A549 (cell line): ENCODE data around the gene TIMP3. TPM values are rescaled to one million over a fixed set of nuclear protein-coding genes. Genes with fewer than 3 reads are reported as not detected.

ENCODE experiments used
- ATAC-seq, 2 experiments: fragments of 200-7000 bp in 1 of 2; fragments of >200 bp in 1 of 2; cut with Nextera tagmentation in 1 of 2; cut with Tn5 transposase in 1 of 2; 3 replicates each; pipeline versions ENCODE4 v1.8.0 to v1.9.1; 2018 to 2020; ENCODE audit warnings: mild to moderate bottlenecking in 1 of 2, moderate library complexity in 1 of 2
- CTCF ChIA-PET: fragments of 300-600 bp; sonication (Branson Sonifier 250); formaldehyde crosslinking; extraction: SDS; loops from one replicate; lab custom pipeline; 2021; ENCODE audit warnings: antibody characterized with exemption, inconsistent platforms; lab: Yijun Ruan, JAX
- POLR2A ChIA-PET: fragments of 350-600 bp; formaldehyde crosslinking; extraction: SDS; loops from one replicate; lab custom pipeline; 2021; ENCODE audit warnings: antibody characterized with exemption, inconsistent platforms; lab: Yijun Ruan, JAX
- DNase-seq, 2 experiments: peaks; one replicate each; pipeline versions ENCODE4 v3.0.0 to v3.0.0-alpha.2; 2011 to 2016; ENCODE audit warnings: low read depth in 1 of 2, low spot score in 1 of 2
- FAIRE-seq: peaks from 2 replicates; lab custom pipeline; 2011; peaks lifted over from hg19 to GRCh38; lab: Jason Lieb, UNC
- H3K27ac ChIP-seq, 2 experiments: fragments of >200 bp; sonication (Bioruptor Twin); formaldehyde crosslinking; 3 replicates each; pipeline ENCODE4 v1.5.1; 2016 to 2017
- H3K4me1 ChIP-seq: fragments of >200 bp; sonication (Bioruptor Twin); formaldehyde crosslinking; 3 replicates; pipeline ENCODE4 v1.6.1; 2016
- H3K4me2 ChIP-seq: fragments of >200 bp; sonication (Bioruptor Twin); formaldehyde crosslinking; 3 replicates; pipeline ENCODE4 v1.6.1; 2016
- H3K4me3 ChIP-seq: fragments of >200 bp; sonication (Bioruptor Twin); formaldehyde crosslinking; 3 replicates; pipeline ENCODE4 v1.5.1; 2016
- H3K9me3 ChIP-seq: fragments of >200 bp; sonication (Bioruptor Twin); formaldehyde crosslinking; 3 replicates; pipeline ENCODE4 v1.6.1; 2016
- CBX2 ChIP-seq: fragments of 200-600 bp; sonication (generic); IDR thresholded peaks from 2 replicates; pipeline ENCODE4 v1.6.1; 2016; ENCODE audit warnings: low read depth, mild to moderate bottlenecking, borderline replicate concordance
- CEBPB ChIP-seq, 2 experiments: fragments of >200 bp in 1 of 2; sonication (Bioruptor Twin) in 1 of 2; formaldehyde crosslinking in 1 of 2; IDR thresholded peaks; 2 replicates each; pipeline ENCODE4 v1.6.1; 2012 to 2016
- CHD2 ChIP-seq: fragments of 150-350 bp; IDR thresholded peaks from 2 replicates; pipeline ENCODE4 v1.6.1; 2014; ENCODE audit warnings: low read length; ENCODE audit not compliant: partially characterized antibody
- CTCF ChIP-seq: fragments of >200 bp; sonication (Bioruptor Twin); formaldehyde crosslinking; IDR thresholded peaks from 3 replicates; pipeline ENCODE4 v1.5.1; 2016
- E2F6 ChIP-seq: IDR thresholded peaks from 2 replicates; pipeline ENCODE4 v1.6.1; 2012; ENCODE audit warnings: low read depth, borderline replicate concordance
- ELK1 ChIP-seq: fragments of 150-350 bp; IDR thresholded peaks from 2 replicates; pipeline ENCODE4 v1.6.1; 2014; ENCODE audit warnings: low read depth, mild to moderate bottlenecking, low read length
- EP300 ChIP-seq, 2 experiments: fragments of >200 bp; sonication (Bioruptor Twin); formaldehyde crosslinking; IDR thresholded peaks; 2 replicates in 1 of 2; 3 replicates in 1 of 2; pipeline ENCODE4 v1.6.1; 2016 to 2017
- FOSB ChIP-seq: fragments of 250-450 bp; sonication (Bioruptor Pico); IDR thresholded peaks from 2 replicates; pipeline ENCODE4 v1.5.0; 2020; ENCODE audit warnings: mild to moderate bottlenecking, moderate library complexity
- HEYL ChIP-seq: fragments of 250-450 bp; sonication (Bioruptor Pico); IDR thresholded peaks from 2 replicates; pipeline ENCODE4 v1.8.0; 2021; ENCODE audit warnings: mild to moderate bottlenecking, moderate library complexity
- HOXB13 ChIP-seq: fragments of 250-450 bp; sonication (Bioruptor Pico); IDR thresholded peaks from 2 replicates; pipeline ENCODE4 v1.5.0; 2020; ENCODE audit warnings: low read depth, mild to moderate bottlenecking, moderate library complexity
- HOXB5 ChIP-seq: fragments of 250-450 bp; sonication (Bioruptor Pico); IDR thresholded peaks from 2 replicates; pipeline ENCODE4 v1.5.0; 2020; ENCODE audit warnings: mild to moderate bottlenecking, moderate library complexity
- JUN ChIP-seq, 2 experiments: fragments of >200 bp; sonication (Bioruptor Twin); formaldehyde crosslinking; IDR thresholded peaks; 2 replicates in 1 of 2; 3 replicates in 1 of 2; pipeline ENCODE4 v1.6.1; 2016 to 2017
- JUNB ChIP-seq: fragments of >200 bp; sonication (Bioruptor Twin); formaldehyde crosslinking; IDR thresholded peaks from 2 replicates; pipeline ENCODE4 v1.6.1; 2016
- KDM5A ChIP-seq: fragments of 200-600 bp; sonication (generic); IDR thresholded peaks from 2 replicates; pipeline ENCODE4 v1.6.1; 2016; ENCODE audit warnings: antibody characterized with exemption, mild to moderate bottlenecking
- MAFK ChIP-seq: fragments of 450-650 bp; IDR thresholded peaks from 2 replicates; pipeline ENCODE4 v1.6.1; 2014; ENCODE audit not compliant: partially characterized antibody
- MYC ChIP-seq: IDR thresholded peaks from 2 replicates; pipeline ENCODE4 v1.6.1; 2012; ENCODE audit warnings: mild to moderate bottlenecking, inconsistent platforms, low read length, improper control_type of control experiment, borderline replicate concordance
- NFE2L2 ChIP-seq: fragments of 150-350 bp; conservative IDR thresholded peaks from 2 replicates; pipeline ENCODE4 v1.6.1; 2014; ENCODE audit warnings: low read length
- NPAS2 ChIP-seq: fragments of 250-450 bp; sonication (Bioruptor Pico); IDR thresholded peaks from 2 replicates; pipeline ENCODE4 v1.8.0; 2022; ENCODE audit warnings: mild to moderate bottlenecking, moderate library complexity, borderline replicate concordance
- NR3C1 ChIP-seq: fragments of >200 bp; sonication (Bioruptor Twin); formaldehyde crosslinking; IDR thresholded peaks from 3 replicates; pipeline ENCODE4 v1.6.1; 2017
- RAD21 ChIP-seq, 2 experiments: fragments of >200 bp in 1 of 2; sonication (Bioruptor Twin) in 1 of 2; formaldehyde crosslinking in 1 of 2; IDR thresholded peaks in 1 of 2; conservative IDR thresholded peaks in 1 of 2; 2 replicates in 1 of 2; 3 replicates in 1 of 2; pipeline ENCODE4 v1.6.1; 2012 to 2018; ENCODE audit warnings: inconsistent platforms in 1 of 2
- RCOR1 ChIP-seq: fragments of 150-350 bp; IDR thresholded peaks from 2 replicates; pipeline ENCODE4 v1.6.1; 2014; ENCODE audit warnings: antibody characterized with exemption, low read length, low read depth
- RFX5 ChIP-seq: fragments of 450-650 bp; IDR thresholded peaks from 2 replicates; pipeline ENCODE4 v1.7.1; 2014; ENCODE audit warnings: antibody characterized with exemption, mild to moderate bottlenecking, moderate library complexity
- ZSCAN20 ChIP-seq: fragments of 250-450 bp; sonication (Bioruptor Pico); IDR thresholded peaks from 2 replicates; pipeline ENCODE4 v1.8.0; 2022; ENCODE audit warnings: mild to moderate bottlenecking, moderate library complexity
- WGBS: methylation state at CpG from one replicate; pipeline ENCODE4 v1.1.6; 2017; ENCODE audit errors: missing lambda C conversion rate; 5-methylcytosine and 5-hydroxymethylcytosine counted together
- polyA plus RNA-seq, 4 experiments: library from polyadenylated mRNA; depleted of rRNA in 3 of 4; stranded (reverse); fragments of >200 nt; fragmentation: RNase III in 1 of 4; extraction: RNeasy Plus Mini Kit Qiagen cat#74134 plus additional on column Dnase treatment in 1 of 4; gene quantifications; 2 replicates in 3 of 4; 3 replicates in 1 of 4; pipeline ENCODE4 v1.2.3, GENCODE V29; 2011 to 2017

The TIMP3 gene
- polyA plus RNA-seq, 2 of the 4 experiments (the other 2 are of a cell fraction) = 1.4 to 1.7 TPM

GRCh38 chr22:32831584-32831983, 30.1 kb downstream of the TIMP3 start:
- TF ChIP-seq CHD2 = no peak
- no peak for TF ChIP-seq HOXB13
- TF ChIP-seq HOXB5 (CRISPR knock-in tag) = no peak
- TF ChIP-seq EP300 (IDR thresholded peaks at IDR 0.05) = no peak
- no peak for TF ChIP-seq ELK1
- TF ChIP-seq CBX2 = no peak
- TF ChIP-seq E2F6 = no peak
- no peak for TF ChIP-seq ZSCAN20 (CRISPR knock-in tag)
- no peak for TF ChIP-seq RFX5
- no peak for TF ChIP-seq NR3C1
- TF ChIP-seq, all 56 proteins: peak for 0
- WGBS = 43% methylated on average over 1 of the region's 3 CpGs
- Histone ChIP-seq H3K27ac (no peak overlapping the region), H3K4me3 (no peak overlapping the region), H3K4me2 (no peak overlapping the region), H3K4me1 (no peaks in the 10 kb centered on the region), H3K9me3 (no peaks in the 10 kb centered on the region)
- DNase-seq = no peak
- no peak for ATAC-seq
- ChIA-PET POLR2A (no interaction called here), CTCF (interaction anchor here (1.3 to 2.7 kb wide), 3 partner anchors 8 to 303 kb away, joined by 5 to 9 read pairs (median 6); no protein-coding TSS in a partner anchor)
- no peak for FAIRE-seq

GRCh38 chr22:32832174-32832573, 30.7 kb downstream of the TIMP3 start:
- 26% methylated on average over 4 of the region's 4 CpGs for WGBS

GRCh38 chr22:32836280-32837123, 35.0 kb downstream of the TIMP3 start:
- Histone ChIP-seq H3K4me3 (no peak overlapping the region), H3K4me2 (no peak overlapping the region), H3K9me3 (no peaks in the 10 kb centered on the region), H3K27ac (no peak overlapping the region), H3K4me1 (no peaks in the 10 kb centered on the region)
- WGBS = 17% methylated on average over 5 of the region's 7 CpGs
- CTCF ChIA-PET = interaction anchor here (0.6 to 3.0 kb wide), 4 partner anchors 13 to 307 kb away, joined by 3 to 12 read pairs (median 4); no protein-coding TSS in a partner anchor
- peak; percentile 5 to 18 for DNase-seq
- POLR2A ChIA-PET = no interaction called here
- no peak for FAIRE-seq
- ATAC-seq = 0 out of 6 replicates have a peak, but pooled peaks of 1 of the 2 experiments have one; percentile 37
- TF ChIP-seq RFX5 (no peak), CTCF (peak; percentile 23; the same call in 2 of the 3 replicates), JUN (IDR thresholded peaks at IDR 0.05) (no peak), RCOR1 (no peak), MYC (no peak), HEYL (CRISPR knock-in tag) (no peak), FOSB (CRISPR knock-in tag) (no peak), MAFK (no peak), JUNB (no peak)

More at GRCh38 chr22:32832174-32832573, 30.7 kb downstream of the TIMP3 start:
- POLR2A ChIA-PET = no interaction called here
- Histone ChIP-seq H3K4me3 (no peak overlapping the region), H3K4me1 (no peaks in the 10 kb centered on the region), H3K4me2 (no peak overlapping the region), H3K9me3 (no peaks in the 10 kb centered on the region), H3K27ac (no peak overlapping the region)
- FAIRE-seq (no peak), DNase-seq (no peak), ATAC-seq (no peak)
- TF ChIP-seq RAD21 (conservative IDR thresholded peaks at IDR 0.05 in 1 of 2, IDR thresholded peaks at IDR 0.05 in 1 of 2) = no peak
- TF ChIP-seq CEBPB (IDR thresholded peaks at IDR 0.05) = no peak
- no peak for TF ChIP-seq KDM5A
- no peak for TF ChIP-seq NFE2L2
- no peak for TF ChIP-seq NPAS2
- CTCF ChIA-PET = interaction anchor here (0.6 to 2.7 kb wide), 4 partner anchors 9 to 77 kb away, joined by 3 to 9 read pairs (median 4); no protein-coding TSS in a partner anchor
